Tibial nerve (tissue), 4 donors: ENCODE results near the gene ADAMTSL1. TPM values are rescaled to one million over a fixed set of nuclear protein-coding genes. Genes with fewer than 3 reads are reported as not detected.
"Not testable (repeated sequence)": the region's sequence is repeated elsewhere in the genome, so short reads cannot be mapped to it uniquely, and the experiment has no call there.

Source experiments
- DNase-seq, 2 donors: peaks; one replicate each; pipeline ENCODE4 v3.0.0-alpha.2; 2019; ENCODE audit warnings: low spot score in 2 of 2
- H3K27ac ChIP-seq, 4 donors: fragments of 200-600 bp; sonication (generic) in 3 of 4; one replicate each; pipeline ENCODE4 v1.5.1; 2017 to 2019; ENCODE audit warnings: mild to moderate bottlenecking in 1 of 4
- H3K27me3 ChIP-seq, 2 donors: fragments of 200-600 bp; sonication (generic) in 1 of 2; one replicate each; pipeline versions ENCODE4 v1.5.1 to v1.6.0; 2017 to 2019
- H3K36me3 ChIP-seq, 3 donors: fragments of 200-600 bp; sonication (generic); one replicate each; pipeline ENCODE4 v1.5.1; 2018 to 2019
- H3K4me1 ChIP-seq, 4 donors: fragments of 200-600 bp; sonication (generic) in 3 of 4; one replicate each; pipeline ENCODE4 v1.5.1; 2017 to 2019
- H3K4me3 ChIP-seq, 4 donors: fragments of 200-600 bp; sonication (generic) in 3 of 4; one replicate each; pipeline ENCODE4 v1.5.1; 2017 to 2019; ENCODE audit warnings: mild to moderate bottlenecking in 1 of 4, moderate library complexity in 1 of 4
- H3K9me3 ChIP-seq, 4 donors: fragments of 200-600 bp; sonication (generic) in 3 of 4; one replicate each; pipeline ENCODE4 v1.5.1; 2017 to 2019
- CTCF ChIP-seq, 5 experiments: fragments of 200-600 bp in 3 of 5; fragments of 450-650 bp in 2 of 5; sonication (generic) in 3 of 5; IDR thresholded peaks; one replicate each; pipeline ENCODE4 v1.5.1; 2016 to 2019; ENCODE audit warnings: antibody characterized with exemption in 5 of 5, mild to moderate bottlenecking in 3 of 5, moderate library complexity in 2 of 5
- EP300 ChIP-seq, 2 donors: sonication (generic); formaldehyde crosslinking; IDR thresholded peaks; one replicate each; pipeline ENCODE4 v1.6.1; 2017; ENCODE audit warnings: antibody characterized with exemption in 2 of 2, mild to moderate bottlenecking in 1 of 2
- POLR2A ChIP-seq, 2 donors: fragments of 450-650 bp; IDR thresholded peaks; one replicate each; pipeline ENCODE4 v1.6.1; 2017; ENCODE audit warnings: antibody characterized with exemption in 2 of 2, mild to moderate bottlenecking in 2 of 2, moderate library complexity in 2 of 2
- WGBS, 2 donors: methylation state at CpG; one replicate each; pipeline ENCODE4 v1.1.5; 2018; 5-methylcytosine and 5-hydroxymethylcytosine counted together
- total RNA-seq, 4 donors: library from RNA; depleted of rRNA; stranded (reverse); fragments of >200 nt; gene quantifications; one replicate each; pipeline ENCODE4 v1.1.0, GENCODE V29; 2016

The ADAMTSL1 gene
- total RNA-seq, 4 donors from 2014 or later, result 11.9 to 27.1 (median 21.3) TPM

- WGBS, 2 donors, result 82 to 92% methylated on average over 4 of the region's 4 CpGs
Observed at GRCh38 chr9:18866121-18866831, 392.3 kb downstream of the ADAMTSL1 start.

GRCh38 chr9:18869725-18870124 lies 395.8 kb downstream of the ADAMTSL1 start:
- Histone ChIP-seq H3K9me3 (peaks cover 0 to 24% (median 7%) of the 10 kb centered on the region in 4 donors), H3K27me3 (no peaks in the 10 kb centered on the region), H3K27ac (no peak overlapping the region), H3K4me3 (no peak overlapping the region), H3K4me1 (no peaks in the 10 kb centered on the region), H3K36me3 (no peaks in the 10 kb centered on the region)
- DNase-seq, result no peak
- TF ChIP-seq POLR2A (IDR thresholded peaks at IDR 0.05) (no peak), CTCF (IDR thresholded peaks at IDR 0.05) (no peak), EP300 (IDR thresholded peaks at IDR 0.05) (no peak)

More at GRCh38 chr9:18866121-18866831, 392.3 kb downstream of the ADAMTSL1 start:
- no peaks in the 10 kb centered on the region for H3K27me3 ChIP-seq
- no peak for DNase-seq
- H3K9me3 ChIP-seq, result peaks cover 0 to 21% (median 7%) of the 10 kb centered on the region in 4 donors
- peaks cover 0 to 26% (median 0%) of the 10 kb centered on the region in 4 donors for H3K4me1 ChIP-seq
- H3K27ac ChIP-seq, result no peak overlapping the region
- H3K4me3 ChIP-seq, result no peak overlapping the region
- no peaks in the 10 kb centered on the region for H3K36me3 ChIP-seq
- TF ChIP-seq CTCF (IDR thresholded peaks at IDR 0.05) (no peak), EP300 (IDR thresholded peaks at IDR 0.05) (no peak), POLR2A (IDR thresholded peaks at IDR 0.05) (no peak)

- Histone ChIP-seq H3K27me3 (no peaks in the 10 kb centered on the region), H3K27ac (no peak overlapping the region), H3K36me3 (no peaks in the 10 kb centered on the region), H3K9me3 (peaks cover 0 to 21% (median 7%) of the 10 kb centered on the region in 4 donors), H3K4me3 (no peak overlapping the region), H3K4me1 (no peaks in the 10 kb centered on the region)
- WGBS, 2 donors, result 94% methylated on average over 4 of the region's 4 CpGs
- DNase-seq, result no peak
- TF ChIP-seq POLR2A (IDR thresholded peaks at IDR 0.05) (no peak), EP300 (IDR thresholded peaks at IDR 0.05) (no peak), CTCF (IDR thresholded peaks at IDR 0.05) (no peak)
Observed at GRCh38 chr9:18874069-18874468, 400.1 kb downstream of the ADAMTSL1 start.

GRCh38 chr9:18874990-18875389 lies 401.0 kb downstream of the ADAMTSL1 start:
- not testable (repeated sequence) for H3K27me3 ChIP-seq, H3K27ac ChIP-seq, H3K36me3 ChIP-seq, H3K4me3 ChIP-seq, H3K4me1 ChIP-seq, DNase-seq
- peaks cover 0 to 12% (median 3%) of the 10 kb centered on the region in 4 donors for H3K9me3 ChIP-seq

- peaks cover 0 to under 1% (median 0%) of the 10 kb centered on the region in 4 donors for H3K9me3 ChIP-seq
- no peak overlapping the region for H3K4me3 ChIP-seq
- DNase-seq, result no peak
- no peaks in the 10 kb centered on the region for H3K27me3 ChIP-seq
- no peak overlapping the region for H3K27ac ChIP-seq
- TF ChIP-seq CTCF (IDR thresholded peaks at IDR 0.05) (no peak), POLR2A (IDR thresholded peaks at IDR 0.05) (no peak), EP300 (IDR thresholded peaks at IDR 0.05) (no peak)
- no peaks in the 10 kb centered on the region for H3K4me1 ChIP-seq
- WGBS, 2 donors, result 90 to 94% methylated on average over 3 of the region's 3 CpGs
- H3K36me3 ChIP-seq, result peaks cover 0 to 1% (median 0%) of the 10 kb centered on the region in 3 donors
Observed at GRCh38 chr9:18877984-18878383, 404.0 kb downstream of the ADAMTSL1 start.
